GM21360 (cell line): ENCODE data around the gene CFAP46.
"Not testable (repeated sequence)": the region's sequence is repeated elsewhere in the genome, so short reads cannot be mapped to it uniquely, and the experiment has no call there.

Experiments
- ATAC-seq: cut with Tn5 transposase; IDR thresholded peaks from one replicate; pipeline ENCODE4 v1.9.1; 2021; ENCODE audit warnings: mild to moderate bottlenecking, moderate library complexity; ENCODE audit not compliant: unreplicated experiment

The CFAP46 gene

GRCh38 chr10:132793213-132793612, 149.2 kb downstream of the CFAP46 start:
- ATAC-seq: no peak

GRCh38 chr10:132792796-132793195, 149.6 kb downstream of the CFAP46 start:
- ATAC-seq: no peak

GRCh38 chr10:132792099-132792498, 150.3 kb downstream of the CFAP46 start:
- not testable (repeated sequence) for ATAC-seq

GRCh38 chr10:132790934-132791829, 151.2 kb downstream of the CFAP46 start:
- no peak for ATAC-seq

- ATAC-seq: no peak
Observed at GRCh38 chr10:132790470-132790869, 151.9 kb downstream of the CFAP46 start.

- ATAC-seq: no peak
Observed at GRCh38 chr10:132789659-132790148, 152.7 kb downstream of the CFAP46 start.

- no peak for ATAC-seq
Observed at GRCh38 chr10:132788831-132789219, 153.5 kb downstream of the CFAP46 start.

- no peak for ATAC-seq
Observed at GRCh38 chr10:132788180-132788830, 154.1 kb downstream of the CFAP46 start.

- no peak for ATAC-seq
Observed at GRCh38 chr10:132787495-132788179, 154.7 kb downstream of the CFAP46 start.

GRCh38 chr10:132786884-132787494, 155.4 kb downstream of the CFAP46 start:
- ATAC-seq: no peak

- ATAC-seq: no peak
Observed at GRCh38 chr10:132786476-132786883, 155.9 kb downstream of the CFAP46 start.

- no peak for ATAC-seq
Observed at GRCh38 chr10:132785723-132786475, 156.5 kb downstream of the CFAP46 start, which contains the start of gene NKX6-2. NKX6-2 (minus strand) TSS chr10:132786147; CDS start chr10:132785948, 199 bp downstream.

GRCh38 chr10:132784866-132785722, 157.3 kb downstream of the CFAP46 start:
- no peak for ATAC-seq

- no peak for ATAC-seq
Observed at GRCh38 chr10:132783940-132784865, 158.2 kb downstream of the CFAP46 start.

GRCh38 chr10:132783165-132783939, 159.0 kb downstream of the CFAP46 start:
- no peak for ATAC-seq

- no peak for ATAC-seq
Observed at GRCh38 chr10:132781556-132781955, 160.8 kb downstream of the CFAP46 start.

GRCh38 chr10:132780356-132780755, 162.0 kb downstream of the CFAP46 start:
- no peak for ATAC-seq
